IMR-90 (cell line): Measurements from ENCODE around the gene TTC39A. TPM values are rescaled to one million over a fixed set of nuclear protein-coding genes. Genes with fewer than 3 reads are reported as not detected.

Experiments
- ATAC-seq: fragments of 200-7000 bp; cut with Tn5 transposase; 2 replicates; pipeline ENCODE4 v1.9.1; 2020; ENCODE audit warnings: low read depth, mild to moderate bottlenecking, moderate library complexity
- BruUV-seq: library from RNA; stranded (reverse); fragments of 400-500 nt; replicated peaks from 2 replicates; lab custom pipeline; 2021; lab: Mats Ljungman, UMichigan
- CTCF ChIA-PET: fragments of 300-600 bp; formaldehyde crosslinking; extraction: SDS; loops from one replicate; lab custom pipeline; 2021; ENCODE audit warnings: antibody characterized with exemption; lab: Yijun Ruan, JAX
- POLR2A ChIA-PET: fragments of 300-600 bp; sonication (Branson Sonifier 250); formaldehyde crosslinking; loops from one replicate; lab custom pipeline; 2022; ENCODE audit warnings: antibody characterized with exemption; ENCODE audit not compliant: unreplicated experiment; lab: Charles Lee
- DNase-seq: peaks from one replicate; pipeline ENCODE4 v3.0.0; 2013
- H2AFZ ChIP-seq: replicated peaks from 2 replicates; pipeline ENCODE3; 2013; ENCODE audit warnings: low read length, mild to moderate bottlenecking; ENCODE audit not compliant: poor library complexity
- H2AK5ac ChIP-seq: 2 replicates; pipeline ENCODE4 v1.6.1; 2013; ENCODE audit warnings: low read depth, low read length, inconsistent platforms
- H2AK9ac ChIP-seq: replicated peaks from 2 replicates; pipeline ENCODE3; 2013; ENCODE audit warnings: mild to moderate bottlenecking, low read depth, low read length, moderate library complexity; ENCODE audit not compliant: poor library complexity
- H2BK120ac ChIP-seq: 2 replicates; pipeline ENCODE4 v1.6.1; 2013; ENCODE audit warnings: low read depth, low read length, inconsistent platforms
- H2BK15ac ChIP-seq: 3 replicates; pipeline ENCODE4 v1.6.1; 2013; ENCODE audit warnings: low read depth, low read length, inconsistent platforms
- H2BK20ac ChIP-seq: 2 replicates; pipeline ENCODE4 v1.6.1; 2013; ENCODE audit warnings: low read depth, mild to moderate bottlenecking, inconsistent platforms, low read length, moderate library complexity
- H2BK5ac ChIP-seq: 2 replicates; pipeline ENCODE4 v1.6.1; 2013; ENCODE audit warnings: mild to moderate bottlenecking, low read depth, low read length, inconsistent platforms; ENCODE audit not compliant: poor library complexity, severe bottlenecking
- H3K14ac ChIP-seq: replicated peaks from 2 replicates; pipeline ENCODE4 v1.6.1; 2013; ENCODE audit warnings: low read depth, low read length, inconsistent platforms
- H3K18ac ChIP-seq: 2 replicates; pipeline ENCODE4 v1.6.1; 2013; ENCODE audit warnings: low read depth, low read length, control low read depth
- H3K23ac ChIP-seq: 2 replicates; pipeline ENCODE4 v1.6.1; 2013; ENCODE audit warnings: low read depth, low read length, inconsistent platforms
- H3K27ac ChIP-seq: 2 replicates; pipeline ENCODE4 v1.5.1; 2013; ENCODE audit warnings: mild to moderate bottlenecking, control low read depth, low read length; ENCODE audit not compliant: insufficient read depth
- H3K27me3 ChIP-seq: 2 replicates; pipeline ENCODE4 v1.6.1; 2013; ENCODE audit warnings: low read length; ENCODE audit not compliant: control insufficient read depth, insufficient read depth
- H3K36me3 ChIP-seq: 2 replicates; pipeline ENCODE4 v1.6.1; 2013; ENCODE audit warnings: low read length, mixed read lengths; ENCODE audit not compliant: control insufficient read depth, insufficient read depth
- H3K4ac ChIP-seq: 2 replicates; pipeline ENCODE4 v1.6.1; 2013; ENCODE audit warnings: low read depth, low read length, inconsistent platforms
- H3K4me1 ChIP-seq: 2 replicates; pipeline ENCODE4 v1.6.1; 2013; ENCODE audit warnings: low read length, mixed read lengths; ENCODE audit not compliant: control insufficient read depth, insufficient read depth
- H3K4me2 ChIP-seq: 2 replicates; pipeline ENCODE4 v1.6.1; 2013; ENCODE audit warnings: low read depth, mild to moderate bottlenecking, control low read depth, low read length, moderate library complexity
- H3K4me3 ChIP-seq: 2 replicates; pipeline ENCODE4 v1.5.1; 2013; ENCODE audit warnings: low read depth, mild to moderate bottlenecking, control low read depth, low read length, moderate library complexity; ENCODE audit not compliant: insufficient read depth
- H3K56ac ChIP-seq: 2 replicates; pipeline ENCODE4 v1.6.1; 2013; ENCODE audit warnings: low read length, inconsistent platforms; ENCODE audit not compliant: insufficient read depth; ENCODE audit errors: extremely low read depth
- H3K79me1 ChIP-seq, 2 experiments: 2 replicates each; pipeline ENCODE4 v1.6.1; 2013; ENCODE audit warnings: low read length in 2 of 2, inconsistent platforms in 1 of 2, low read depth in 1 of 2
- H3K9ac ChIP-seq: 2 replicates; pipeline ENCODE4 v1.6.1; 2013; ENCODE audit warnings: low read depth, low read length, control low read depth
- H3K9me1 ChIP-seq: 2 replicates; pipeline ENCODE4 v1.6.1; 2013; ENCODE audit warnings: low read length, inconsistent platforms; ENCODE audit not compliant: insufficient read depth
- H3K9me3 ChIP-seq: 2 replicates; pipeline ENCODE4 v1.6.1; 2013; ENCODE audit warnings: low read length; ENCODE audit not compliant: control insufficient read depth, insufficient read depth
- H4K20me1 ChIP-seq: 2 replicates; pipeline ENCODE4 v1.6.1; 2013; ENCODE audit warnings: low read length, inconsistent platforms; ENCODE audit not compliant: insufficient read depth
- H4K5ac ChIP-seq: 2 replicates; pipeline ENCODE4 v1.6.1; 2013; ENCODE audit warnings: mild to moderate bottlenecking, low read depth, low read length, control low read depth
- H4K8ac ChIP-seq, 2 experiments: 2 replicates each; pipeline ENCODE4 v1.6.1; 2013; ENCODE audit warnings: low read depth in 2 of 2, low read length in 2 of 2, control low read depth in 1 of 2, inconsistent platforms in 1 of 2
- H4K91ac ChIP-seq: 2 replicates; pipeline ENCODE4 v1.6.1; 2013; ENCODE audit warnings: low read depth, low read length, inconsistent platforms; ENCODE audit not compliant: insufficient read depth
- CEBPB ChIP-seq: IDR thresholded peaks from 2 replicates; pipeline ENCODE4 v1.6.1; 2012; ENCODE audit warnings: low read depth, low read length, improper control_type of control experiment
- POLR2A ChIP-seq: IDR thresholded peaks from 2 replicates; pipeline ENCODE4 v1.6.1; 2012; ENCODE audit warnings: mild to moderate bottlenecking, low read depth, low read length
- WGBS, 2 experiments: methylation state at CpG; one replicate each; pipeline versions ENCODE4 v1.1.5 to v1.1.7; 2013; ENCODE audit warnings: missing lambda C conversion rate in 2 of 2; ENCODE audit not compliant: insufficient read length in 1 of 2; ENCODE audit errors: extremely low coverage in 2 of 2; 5-methylcytosine and 5-hydroxymethylcytosine counted together
- dilution Hi-C: fragments of 300-500 bp; cut with HindIII; formaldehyde crosslinking; loops from one replicate; pipeline ENCODE4 v1.14.3; 2018; ENCODE audit warnings: low sequenced_read_pairs; ENCODE audit not compliant: unreplicated experiment
- in situ Hi-C: fragments of 300-500 bp; cut with MboI; formaldehyde crosslinking; loops from 3 replicates; pipeline ENCODE4 v1.14.3; 2019; ENCODE audit warnings: low sequenced_read_pairs, inconsistent platforms, mixed read lengths
- intact Hi-C: fragments of 100-400 bp; cut with micrococcal nuclease; formaldehyde crosslinking; loops from 2 replicates; pipeline ENCODE4 v1.10.0; 2022
- polyA plus RNA-seq, 3 experiments: library from polyadenylated mRNA; depleted of rRNA; stranded (reverse); fragments of >200 nt; gene quantifications; 2 replicates each; pipeline ENCODE4 v1.2.3, GENCODE V29; 2012; ENCODE audit warnings: low replicate concordance in 1 of 3
- total RNA-seq: library from RNA; depleted of rRNA; stranded (reverse); fragments of >200 nt; gene quantifications from 2 replicates; pipeline ENCODE4 v1.2.3, GENCODE V29; 2012

Gene TTC39A
- total and polyA plus RNA-seq, 2 of the 4 experiments (the other 2 are of a cell fraction): 0.62 to 0.72 TPM

DNA sequence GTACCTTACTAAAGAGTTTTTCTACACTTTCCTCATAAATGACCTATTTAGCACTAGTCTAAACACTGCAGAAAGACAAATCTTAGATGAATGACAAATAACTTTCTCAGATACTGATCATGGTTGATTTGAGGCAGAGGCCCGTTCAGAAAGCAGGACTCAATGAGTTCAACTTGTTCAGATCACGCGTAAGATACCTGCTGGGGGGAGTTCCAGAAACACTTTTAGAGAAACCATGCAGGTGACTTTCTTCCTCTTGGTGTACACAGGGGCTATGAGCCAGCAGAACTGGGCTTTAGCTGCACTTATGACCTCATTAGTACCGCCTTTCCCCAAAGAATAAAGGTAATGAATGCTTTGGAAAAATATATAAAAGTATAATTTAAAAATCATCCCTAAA lies 38.8 kb upstream of the TTC39A start:
- Histone ChIP-seq H2BK20ac (no peak overlapping the region), H3K27me3 (no peaks in the 10 kb centered on the region), H3K9me3 (no peaks in the 10 kb centered on the region), H4K8ac (no peak overlapping the region), H4K5ac (no peak overlapping the region), H3K56ac (no peak overlapping the region), H2AK5ac (no peak overlapping the region), H2AK9ac (no peak overlapping the region), H4K20me1 (no peaks in the 10 kb centered on the region), H3K18ac (no peak overlapping the region), H3K23ac (no peak overlapping the region), H3K4ac (no peak overlapping the region), H3K27ac (no peak overlapping the region), H3K4me3 (no peak overlapping the region), H3K4me2 (no peak overlapping the region), H2BK15ac (no peak overlapping the region), H2AFZ (no peak overlapping the region), H3K79me1 (no peaks in the 10 kb centered on the region; a peak in 1 of 4 replicates), H3K9me1 (peaks cover 3% of the 10 kb centered on the region; the same call in 1 of the 2 replicates), H3K14ac (no peak overlapping the region), H2BK5ac (no peak overlapping the region), H2BK120ac (no peak overlapping the region), H3K36me3 (peaks cover 12% of the 10 kb centered on the region), H3K9ac (no peak overlapping the region), H4K91ac (no peak overlapping the region), H3K4me1 (no peaks in the 10 kb centered on the region)
- no CpG with 5 or more reads among the region's 4 CpGs for WGBS, 2 experiments
- POLR2A ChIA-PET: no interaction called here
- dilution Hi-C loops: no loop called here
- no peak for ATAC-seq
- no peak for TF ChIP-seq CEBPB
- no peak for TF ChIP-seq POLR2A
- intact Hi-C loops: loop anchor here (5.0 kb wide), 1 partner anchor 33 kb away; no protein-coding TSS in a partner anchor
- in situ Hi-C loops: no loop called here
- DNase-seq: no peak
- CTCF ChIA-PET: interaction anchor here (0.6 kb wide), 1 partner anchor 254 kb away, joined by 5 read pairs; no protein-coding TSS in a partner anchor
- no TSS peak for BruUV-seq
